HEK293 (cell line): ENCODE results near the gene LUZP4.

Experiments
- CTCF ChIA-PET: fragments of 350-600 bp; formaldehyde crosslinking; extraction: SDS; loops from one replicate; lab custom pipeline; 2021; ENCODE audit warnings: antibody characterized with exemption; lab: Yijun Ruan, JAX
- POLR2A ChIA-PET: fragments of 300-600 bp; formaldehyde crosslinking; extraction: SDS; loops from one replicate; lab custom pipeline; 2020; ENCODE audit warnings: antibody characterized with exemption, inconsistent platforms; lab: Yijun Ruan, JAX
- H3K27ac ChIP-seq: fragments of 200-500 bp; sonication (Bioruptor generic); 2 replicates; pipeline ENCODE4 v1.5.1; 2014; ENCODE audit warnings: low read depth, low read length, control low read depth, inconsistent platforms; ENCODE audit errors: extremely low read depth
- H3K36me3 ChIP-seq, 2 experiments: fragments of 200-500 bp in 1 of 2; sonication (Bioruptor generic) in 1 of 2; 1 replicate in 1 of 2; 2 replicates in 1 of 2; pipeline ENCODE4 v1.5.1; 2014 to 2017; ENCODE audit warnings: inconsistent platforms in 2 of 2, low read length in 2 of 2; ENCODE audit not compliant: control insufficient read depth in 2 of 2, insufficient read depth in 1 of 2
- H3K4me1 ChIP-seq: fragments of 200-500 bp; sonication (Bioruptor generic); 2 replicates; pipeline ENCODE4 v1.5.1; 2014; ENCODE audit warnings: mild to moderate bottlenecking, low read length, inconsistent platforms; ENCODE audit not compliant: control insufficient read depth, insufficient read depth
- H3K4me3 ChIP-seq: 2 replicates; pipeline ENCODE4 v1.5.1; 2011; ENCODE audit warnings: low read depth, mild to moderate bottlenecking, control low read depth, low read length, moderate library complexity
- H3K9me3 ChIP-seq: fragments of 200-500 bp; sonication (Bioruptor generic); 2 replicates; pipeline ENCODE4 v1.5.1; 2014; ENCODE audit warnings: low read depth, low read length, inconsistent platforms; ENCODE audit not compliant: control insufficient read depth, insufficient read depth
- BCL11B ChIP-seq: fragments of 450-650 bp; formaldehyde crosslinking; IDR thresholded peaks from 2 replicates; pipeline ENCODE4 v1.5.1; 2016; ENCODE audit warnings: low read depth, missing biosample characterization, missing genetic modification characterization
- EGR2 ChIP-seq: fragments of 450-650 bp; formaldehyde crosslinking; IDR thresholded peaks from 2 replicates; pipeline ENCODE4 v1.5.1; 2016; ENCODE audit warnings: low read depth, missing biosample characterization, missing genetic modification characterization
- FEZF1 ChIP-seq: fragments of 450-650 bp; formaldehyde crosslinking; IDR thresholded peaks from 2 replicates; pipeline ENCODE4 v1.5.1; 2016; ENCODE audit warnings: missing biosample characterization, missing genetic modification characterization
- KLF1 ChIP-seq: fragments of 450-650 bp; formaldehyde crosslinking; IDR thresholded peaks from 2 replicates; pipeline ENCODE4 v1.5.1; 2016; ENCODE audit warnings: missing biosample characterization, missing genetic modification characterization
- KLF9 ChIP-seq: fragments of 450-650 bp; formaldehyde crosslinking; IDR thresholded peaks from 2 replicates; pipeline ENCODE4 v1.5.1; 2016; ENCODE audit warnings: missing biosample characterization, missing genetic modification characterization, low read depth
- RBAK ChIP-seq: fragments of 450-650 bp; formaldehyde crosslinking; IDR thresholded peaks from 2 replicates; pipeline ENCODE4 v1.5.1; 2016; ENCODE audit warnings: missing biosample characterization, missing genetic modification characterization
- WT1 ChIP-seq: fragments of 450-650 bp; formaldehyde crosslinking; IDR thresholded peaks from 2 replicates; pipeline ENCODE4 v1.5.1; 2016; ENCODE audit warnings: missing biosample characterization, missing genetic modification characterization
- YY1 ChIP-seq: fragments of 450-650 bp; formaldehyde crosslinking; IDR thresholded peaks from 2 replicates; pipeline ENCODE4 v1.5.1; 2018; ENCODE audit warnings: missing biosample characterization, missing genetic modification characterization
- ZBTB1 ChIP-seq: fragments of 450-650 bp; formaldehyde crosslinking; IDR thresholded peaks from 2 replicates; pipeline ENCODE4 v1.5.1; 2016; ENCODE audit warnings: missing biosample characterization, missing genetic modification characterization
- ZBTB17 ChIP-seq: fragments of 450-650 bp; formaldehyde crosslinking; IDR thresholded peaks from 2 replicates; pipeline ENCODE4 v1.5.1; 2016; ENCODE audit warnings: missing biosample characterization, missing genetic modification characterization
- ZBTB21 ChIP-seq: fragments of 450-650 bp; formaldehyde crosslinking; IDR thresholded peaks from 2 replicates; pipeline ENCODE4 v1.5.1; 2017; ENCODE audit warnings: missing biosample characterization, missing genetic modification characterization
- ZBTB7A ChIP-seq: fragments of 450-650 bp; formaldehyde crosslinking; IDR thresholded peaks from 2 replicates; pipeline ENCODE4 v1.5.1; 2016; ENCODE audit warnings: low read depth, missing biosample characterization, missing genetic modification characterization
- ZNF132 ChIP-seq: fragments of 450-650 bp; formaldehyde crosslinking; IDR thresholded peaks from 2 replicates; pipeline ENCODE4 v1.5.1; 2017; ENCODE audit warnings: missing biosample characterization, missing genetic modification characterization, borderline replicate concordance
- ZNF2 ChIP-seq: fragments of 450-650 bp; formaldehyde crosslinking; IDR thresholded peaks from 2 replicates; pipeline ENCODE4 v1.5.1; 2016; ENCODE audit warnings: missing biosample characterization, missing genetic modification characterization
- ZNF223 ChIP-seq: fragments of 450-650 bp; formaldehyde crosslinking; IDR thresholded peaks from 2 replicates; pipeline ENCODE4 v1.5.1; 2016; ENCODE audit warnings: missing biosample characterization, missing genetic modification characterization
- ZNF350 ChIP-seq: fragments of 450-650 bp; formaldehyde crosslinking; IDR thresholded peaks from 2 replicates; pipeline ENCODE4 v1.5.0; 2017; ENCODE audit warnings: missing biosample characterization, mild to moderate bottlenecking, missing genetic modification characterization
- ZNF404 ChIP-seq: fragments of 450-650 bp; formaldehyde crosslinking; IDR thresholded peaks from 2 replicates; pipeline ENCODE4 v1.5.1; 2017; ENCODE audit warnings: missing biosample characterization, missing genetic modification characterization
- ZNF654 ChIP-seq: fragments of 450-650 bp; formaldehyde crosslinking; IDR thresholded peaks from 2 replicates; pipeline ENCODE4 v1.5.1; 2016; ENCODE audit warnings: low read depth, missing biosample characterization, missing genetic modification characterization
- ZNF777 ChIP-seq: fragments of 450-650 bp; formaldehyde crosslinking; IDR thresholded peaks from 2 replicates; pipeline ENCODE4 v1.5.1; 2017; ENCODE audit warnings: missing biosample characterization, missing genetic modification characterization, borderline replicate concordance
- ZNF791 ChIP-seq: fragments of 450-650 bp; formaldehyde crosslinking; IDR thresholded peaks from 2 replicates; pipeline ENCODE4 v1.5.1; 2016; ENCODE audit warnings: missing biosample characterization, missing genetic modification characterization
- TF ChIP-seq, protein P1 (sequence below): fragments of 450-650 bp; formaldehyde crosslinking; IDR thresholded peaks from 2 replicates; pipeline ENCODE4 v1.5.1; 2016; ENCODE audit warnings: missing biosample characterization, missing genetic modification characterization
- TF ChIP-seq, protein P2 (sequence below): fragments of 450-650 bp; formaldehyde crosslinking; IDR thresholded peaks from 2 replicates; pipeline ENCODE4 v1.5.1; 2017; ENCODE audit warnings: missing biosample characterization, missing genetic modification characterization
- TF ChIP-seq, protein P3 (sequence below): fragments of 450-650 bp; formaldehyde crosslinking; IDR thresholded peaks from 2 replicates; pipeline ENCODE4 v1.5.1; 2016; ENCODE audit warnings: missing biosample characterization, missing genetic modification characterization
- TF ChIP-seq, protein P4 (sequence below): fragments of 450-650 bp; formaldehyde crosslinking; IDR thresholded peaks from 2 replicates; pipeline ENCODE4 v1.5.1; 2016; ENCODE audit warnings: missing biosample characterization, missing genetic modification characterization
- TF ChIP-seq, protein P5 (sequence below): fragments of 450-650 bp; formaldehyde crosslinking; IDR thresholded peaks from 2 replicates; pipeline ENCODE4 v1.5.1; 2016; ENCODE audit warnings: missing biosample characterization, missing genetic modification characterization
- TF ChIP-seq, protein P6 (sequence below): fragments of 450-650 bp; formaldehyde crosslinking; IDR thresholded peaks from 2 replicates; pipeline ENCODE4 v1.5.1; 2016; ENCODE audit warnings: missing biosample characterization, missing genetic modification characterization

LUZP4 gene

DNA sequence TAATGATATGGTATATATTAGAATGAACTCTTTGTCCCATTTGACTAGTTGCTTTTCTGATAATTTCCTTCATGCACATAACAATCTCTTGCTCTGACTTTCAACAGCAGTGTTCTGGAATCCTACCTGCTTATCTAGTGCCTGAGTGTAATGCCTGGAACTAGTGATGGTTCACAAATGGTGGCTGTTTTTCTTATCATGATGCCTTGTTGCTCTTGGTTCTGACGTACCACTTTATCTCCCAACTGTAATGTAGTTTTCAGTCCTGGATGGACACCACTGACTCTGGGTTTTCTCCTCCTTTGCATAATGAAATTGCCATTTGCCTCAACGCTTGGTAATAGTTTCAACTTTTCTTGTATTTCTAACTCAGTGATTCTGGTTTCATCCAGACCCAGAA lies 25.5 kb upstream of the LUZP4 start:
- Histone ChIP-seq H3K27ac (no peak overlapping the region), H3K9me3 (no peaks in the 10 kb centered on the region), H3K4me3 (no peak overlapping the region), H3K4me1 (no peaks in the 10 kb centered on the region)
- CTCF ChIA-PET, result interaction anchor here (0.6 to 0.9 kb wide), 2 partner anchors 19 to 22 kb away, joined by 3 read pairs; no protein-coding TSS in a partner anchor
- POLR2A ChIA-PET, result no interaction called here
- TF ChIP-seq, protein P1, sequence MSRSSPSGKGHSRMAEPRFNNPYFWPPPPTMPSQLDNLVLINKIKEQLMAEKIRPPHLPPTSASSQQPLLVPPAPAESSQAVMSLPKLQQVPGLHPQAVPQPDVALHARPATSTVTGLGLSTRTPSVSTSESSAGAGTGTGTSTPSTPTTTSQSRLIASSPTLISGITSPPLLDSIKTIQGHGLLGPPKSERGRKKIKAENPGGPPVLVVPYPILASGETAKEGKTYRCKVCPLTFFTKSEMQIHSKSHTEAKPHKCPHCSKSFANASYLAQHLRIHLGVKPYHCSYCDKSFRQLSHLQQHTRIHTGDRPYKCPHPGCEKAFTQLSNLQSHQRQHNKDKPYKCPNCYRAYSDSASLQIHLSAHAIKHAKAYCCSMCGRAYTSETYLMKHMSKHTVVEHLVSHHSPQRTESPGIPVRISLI (tag by site-specific recombination), result no peak
- no peak for TF ChIP-seq FEZF1
- TF ChIP-seq KLF9 (tag by site-specific recombination), result no peak
- no peak for TF ChIP-seq RBAK (tag by site-specific recombination)
- no peak for TF ChIP-seq ZNF132 (tag by site-specific recombination)
- TF ChIP-seq, protein P2, sequence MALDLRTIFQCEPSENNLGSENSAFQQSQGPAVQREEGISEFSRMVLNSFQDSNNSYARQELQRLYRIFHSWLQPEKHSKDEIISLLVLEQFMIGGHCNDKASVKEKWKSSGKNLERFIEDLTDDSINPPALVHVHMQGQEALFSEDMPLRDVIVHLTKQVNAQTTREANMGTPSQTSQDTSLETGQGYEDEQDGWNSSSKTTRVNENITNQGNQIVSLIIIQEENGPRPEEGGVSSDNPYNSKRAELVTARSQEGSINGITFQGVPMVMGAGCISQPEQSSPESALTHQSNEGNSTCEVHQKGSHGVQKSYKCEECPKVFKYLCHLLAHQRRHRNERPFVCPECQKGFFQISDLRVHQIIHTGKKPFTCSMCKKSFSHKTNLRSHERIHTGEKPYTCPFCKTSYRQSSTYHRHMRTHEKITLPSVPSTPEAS (tag by site-specific recombination), result no peak
- no peak for TF ChIP-seq BCL11B (tag by site-specific recombination)
- no peak for TF ChIP-seq ZBTB1 (tag by site-specific recombination)
- TF ChIP-seq ZNF791, result no peak
- TF ChIP-seq, all 188 proteins: peak for 0
- no peaks in the 10 kb centered on the region for H3K36me3 ChIP-seq

DNA sequence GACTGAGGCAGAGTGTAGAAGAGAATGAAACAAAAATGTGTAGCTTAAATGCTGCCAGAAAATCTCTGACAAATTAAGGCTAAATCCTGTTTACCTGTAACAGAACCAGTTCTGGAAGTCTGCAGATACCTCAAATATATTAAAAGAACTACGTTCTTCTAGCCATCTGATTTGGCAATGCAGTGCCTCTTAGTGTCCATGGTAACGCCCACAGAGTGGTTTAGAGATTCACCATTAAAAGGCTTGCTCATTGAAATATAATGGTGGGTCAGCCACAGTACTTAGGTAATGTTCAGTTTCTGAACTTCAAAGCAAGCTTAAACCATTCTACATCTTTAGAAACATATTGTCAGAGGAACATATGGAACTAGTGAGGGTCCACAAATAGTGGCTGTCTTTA lies 23.2 kb upstream of the LUZP4 start:
- Histone ChIP-seq H3K9me3 (no peaks in the 10 kb centered on the region), H3K4me3 (no peak overlapping the region), H3K4me1 (no peaks in the 10 kb centered on the region), H3K27ac (no peak overlapping the region), H3K36me3 (no peaks in the 10 kb centered on the region)
- ChIA-PET CTCF (no interaction called here), POLR2A (no interaction called here)
- TF ChIP-seq WT1, result no peak
- TF ChIP-seq ZNF654 (tag by site-specific recombination), result no peak
- TF ChIP-seq ZBTB21, result no peak
- TF ChIP-seq ZNF2 (tag by site-specific recombination), result no peak
- TF ChIP-seq, protein P3, sequence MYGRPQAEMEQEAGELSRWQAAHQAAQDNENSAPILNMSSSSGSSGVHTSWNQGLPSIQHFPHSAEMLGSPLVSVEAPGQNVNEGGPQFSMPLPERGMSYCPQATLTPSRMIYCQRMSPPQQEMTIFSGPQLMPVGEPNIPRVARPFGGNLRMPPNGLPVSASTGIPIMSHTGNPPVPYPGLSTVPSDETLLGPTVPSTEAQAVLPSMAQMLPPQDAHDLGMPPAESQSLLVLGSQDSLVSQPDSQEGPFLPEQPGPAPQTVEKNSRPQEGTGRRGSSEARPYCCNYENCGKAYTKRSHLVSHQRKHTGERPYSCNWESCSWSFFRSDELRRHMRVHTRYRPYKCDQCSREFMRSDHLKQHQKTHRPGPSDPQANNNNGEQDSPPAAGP (tag by site-specific recombination), result no peak
- no peak for TF ChIP-seq ZNF223
- no peak for TF ChIP-seq ZBTB7A
- TF ChIP-seq ZNF350 (tag by site-specific recombination), result no peak
- no peak for TF ChIP-seq KLF1 (tag by site-specific recombination)
- TF ChIP-seq ZNF404, result no peak
- no peak for TF ChIP-seq YY1
- TF ChIP-seq ZNF777, result no peak
- no peak for TF ChIP-seq EGR2 (tag by site-specific recombination)
- TF ChIP-seq, protein P4, sequence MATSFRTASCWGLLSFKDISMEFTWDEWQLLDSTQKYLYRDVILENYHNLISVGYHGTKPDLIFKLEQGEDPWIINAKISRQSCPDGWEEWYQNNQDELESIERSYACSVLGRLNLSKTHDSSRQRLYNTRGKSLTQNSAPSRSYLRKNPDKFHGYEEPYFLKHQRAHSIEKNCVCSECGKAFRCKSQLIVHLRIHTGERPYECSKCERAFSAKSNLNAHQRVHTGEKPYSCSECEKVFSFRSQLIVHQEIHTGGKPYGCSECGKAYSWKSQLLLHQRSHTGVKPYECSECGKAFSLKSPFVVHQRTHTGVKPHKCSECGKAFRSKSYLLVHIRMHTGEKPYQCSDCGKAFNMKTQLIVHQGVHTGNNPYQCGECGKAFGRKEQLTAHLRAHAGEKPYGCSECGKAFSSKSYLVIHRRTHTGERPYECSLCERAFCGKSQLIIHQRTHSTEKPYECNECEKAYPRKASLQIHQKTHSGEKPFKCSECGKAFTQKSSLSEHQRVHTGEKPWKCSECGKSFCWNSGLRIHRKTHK (tag by site-specific recombination), result no peak
- no peak for TF ChIP-seq ZBTB17 (tag by site-specific recombination)
- TF ChIP-seq, protein P5, sequence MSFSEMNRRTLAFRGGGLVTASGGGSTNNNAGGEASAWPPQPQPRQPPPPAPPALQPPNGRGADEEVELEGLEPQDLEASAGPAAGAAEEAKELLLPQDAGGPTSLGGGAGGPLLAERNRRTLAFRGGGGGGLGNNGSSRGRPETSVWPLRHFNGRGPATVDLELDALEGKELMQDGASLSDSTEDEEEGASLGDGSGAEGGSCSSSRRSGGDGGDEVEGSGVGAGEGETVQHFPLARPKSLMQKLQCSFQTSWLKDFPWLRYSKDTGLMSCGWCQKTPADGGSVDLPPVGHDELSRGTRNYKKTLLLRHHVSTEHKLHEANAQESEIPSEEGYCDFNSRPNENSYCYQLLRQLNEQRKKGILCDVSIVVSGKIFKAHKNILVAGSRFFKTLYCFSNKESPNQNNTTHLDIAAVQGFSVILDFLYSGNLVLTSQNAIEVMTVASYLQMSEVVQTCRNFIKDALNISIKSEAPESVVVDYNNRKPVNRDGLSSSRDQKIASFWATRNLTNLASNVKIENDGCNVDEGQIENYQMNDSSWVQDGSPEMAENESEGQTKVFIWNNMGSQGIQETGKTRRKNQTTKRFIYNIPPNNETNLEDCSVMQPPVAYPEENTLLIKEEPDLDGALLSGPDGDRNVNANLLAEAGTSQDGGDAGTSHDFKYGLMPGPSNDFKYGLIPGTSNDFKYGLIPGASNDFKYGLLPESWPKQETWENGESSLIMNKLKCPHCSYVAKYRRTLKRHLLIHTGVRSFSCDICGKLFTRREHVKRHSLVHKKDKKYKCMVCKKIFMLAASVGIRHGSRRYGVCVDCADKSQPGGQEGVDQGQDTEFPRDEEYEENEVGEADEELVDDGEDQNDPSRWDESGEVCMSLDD (tag by site-specific recombination), result no peak
- TF ChIP-seq, protein P6, sequence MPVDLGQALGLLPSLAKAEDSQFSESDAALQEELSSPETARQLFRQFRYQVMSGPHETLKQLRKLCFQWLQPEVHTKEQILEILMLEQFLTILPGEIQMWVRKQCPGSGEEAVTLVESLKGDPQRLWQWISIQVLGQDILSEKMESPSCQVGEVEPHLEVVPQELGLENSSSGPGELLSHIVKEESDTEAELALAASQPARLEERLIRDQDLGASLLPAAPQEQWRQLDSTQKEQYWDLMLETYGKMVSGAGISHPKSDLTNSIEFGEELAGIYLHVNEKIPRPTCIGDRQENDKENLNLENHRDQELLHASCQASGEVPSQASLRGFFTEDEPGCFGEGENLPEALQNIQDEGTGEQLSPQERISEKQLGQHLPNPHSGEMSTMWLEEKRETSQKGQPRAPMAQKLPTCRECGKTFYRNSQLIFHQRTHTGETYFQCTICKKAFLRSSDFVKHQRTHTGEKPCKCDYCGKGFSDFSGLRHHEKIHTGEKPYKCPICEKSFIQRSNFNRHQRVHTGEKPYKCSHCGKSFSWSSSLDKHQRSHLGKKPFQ (tag by site-specific recombination), result no peak
